ENCODE data around the gene KPTN. TPM values are rescaled to one million over a fixed set of nuclear protein-coding genes. Genes with fewer than 3 reads are reported as not detected.

The KPTN gene
- total RNA-seq, 1 donor from 2014 or later: 2.1 TPM

DNA sequence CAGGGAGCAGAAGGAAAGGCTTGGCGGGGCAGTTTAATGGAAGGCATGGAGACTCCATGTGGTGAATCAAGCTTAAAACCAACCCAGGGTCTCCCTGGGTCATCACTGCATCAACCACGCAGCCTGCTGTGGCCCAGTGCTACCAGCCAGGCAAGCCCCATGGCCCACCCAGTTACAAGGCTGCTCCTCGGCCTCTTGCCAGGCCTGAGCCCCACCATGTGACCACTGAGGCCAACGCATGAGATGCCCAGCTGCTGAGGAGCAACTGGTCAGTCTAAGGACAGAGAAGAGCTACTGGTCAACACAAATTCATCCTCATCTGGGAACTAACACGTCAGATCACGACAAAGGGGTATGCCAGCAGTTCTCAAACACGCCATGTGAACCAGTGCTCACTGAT, 15.4 kb upstream of the KPTN start:
- peak overlapping the region in 1 of 3 donors; percentile 73 for H3K9ac ChIP-seq (ENCODE audit: low read depth in 1 of 3, low read length in 3 of 3)
- peaks cover 47 to 86% (median 83%) of the 10 kb centered on the region in 3 donors for H3K4me1 ChIP-seq (ENCODE audit: control insufficient read depth in 3 of 3, insufficient read depth in 3 of 3, low read length in 3 of 3)
- H3K4me3 ChIP-seq (ENCODE audit: low read length in 3 of 3): no peak overlapping the region
- peak overlapping the region; percentile 55 for H3K27ac ChIP-seq (ENCODE audit: low read depth, low read length)
- H3K27me3 ChIP-seq (ENCODE audit: control insufficient read depth in 3 of 3, insufficient read depth in 3 of 3, low read length in 3 of 3): no peaks in the 10 kb centered on the region
- H3K9me3 ChIP-seq (ENCODE audit: control insufficient read depth in 3 of 3, low read length in 3 of 3): no peaks in the 10 kb centered on the region
- peaks cover 33 to 64% (median 40%) of the 10 kb centered on the region in 3 donors for H3K36me3 ChIP-seq (ENCODE audit: control insufficient read depth in 3 of 3, insufficient read depth in 3 of 3, low read length in 3 of 3)

DNA sequence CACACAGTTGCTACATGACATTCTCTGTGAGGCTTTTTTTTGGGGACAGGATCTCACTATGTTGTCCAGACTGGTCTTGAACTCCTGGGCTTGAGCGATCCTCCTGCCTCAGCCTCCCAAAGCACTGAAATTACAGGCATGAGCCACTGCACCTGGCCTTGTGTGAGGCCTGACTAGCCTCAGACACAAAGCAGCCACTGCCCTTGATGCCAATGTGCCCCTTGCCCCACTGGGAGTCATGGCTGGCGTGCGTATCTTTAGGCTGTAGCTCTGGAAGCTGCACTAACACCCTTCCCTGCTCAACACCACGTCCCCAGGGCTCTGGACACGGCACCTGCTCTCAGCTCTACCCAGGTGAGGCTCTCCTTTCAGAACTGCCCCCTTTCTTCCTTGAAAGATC, 14.5 kb upstream of the KPTN start:
- Histone ChIP-seq H3K27me3 (ENCODE audit: control insufficient read depth in 3 of 3, insufficient read depth in 3 of 3, low read length in 3 of 3) (no peaks in the 10 kb centered on the region), H3K4me1 (ENCODE audit: control insufficient read depth in 3 of 3, insufficient read depth in 3 of 3, low read length in 3 of 3) (peaks cover 47 to 87% (median 84%) of the 10 kb centered on the region in 3 donors), H3K36me3 (ENCODE audit: control insufficient read depth in 3 of 3, insufficient read depth in 3 of 3, low read length in 3 of 3) (peaks cover 33 to 63% (median 39%) of the 10 kb centered on the region in 3 donors), H3K4me3 (ENCODE audit: low read length in 3 of 3) (no peak overlapping the region), H3K9ac (ENCODE audit: low read depth in 1 of 3, low read length in 3 of 3) (peak overlapping the region in 2 of 3 donors; percentile 14 to 70), H3K27ac (ENCODE audit: low read depth, low read length) (no peak overlapping the region), H3K9me3 (ENCODE audit: control insufficient read depth in 3 of 3, low read length in 3 of 3) (no peaks in the 10 kb centered on the region)

DNA sequence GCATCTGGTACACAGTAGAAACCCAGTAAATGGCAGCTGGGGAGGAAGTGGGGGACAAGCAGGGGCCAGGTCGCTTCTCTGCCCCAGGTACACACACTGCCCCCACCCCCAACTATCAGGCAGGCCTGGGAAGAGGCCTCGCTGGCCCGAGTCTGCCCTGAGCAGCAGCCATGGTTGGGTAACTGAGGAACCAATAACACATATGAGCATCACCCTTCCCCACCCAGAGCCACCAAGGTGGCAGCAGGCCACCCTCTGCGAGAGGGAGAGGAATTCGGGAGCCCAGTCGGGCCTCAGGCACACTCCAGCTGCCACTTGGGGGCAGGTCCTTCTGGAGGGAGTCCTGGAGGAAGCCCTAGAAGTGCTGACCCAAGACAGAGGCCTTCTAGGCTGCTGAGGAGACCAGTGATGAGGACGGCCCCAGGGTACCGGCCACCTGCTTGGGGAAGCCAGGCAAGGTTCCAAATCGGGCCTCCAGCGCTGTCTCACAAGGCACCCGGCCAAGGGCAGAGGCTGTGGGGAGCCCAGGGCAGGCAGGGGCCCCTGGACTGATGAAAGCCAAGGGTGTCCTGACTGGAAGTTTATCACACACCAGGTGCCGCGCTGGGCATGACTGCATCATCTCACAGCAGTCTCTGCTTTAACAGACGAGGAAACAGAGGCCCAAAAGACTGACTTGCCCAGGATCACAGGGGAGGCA, 14.0 kb upstream of the KPTN start:
- Histone ChIP-seq H3K36me3 (ENCODE audit: control insufficient read depth in 3 of 3, insufficient read depth in 3 of 3, low read length in 3 of 3) (peaks cover 36 to 64% (median 39%) of the 10 kb centered on the region in 3 donors), H3K9ac (ENCODE audit: low read depth in 1 of 3, low read length in 3 of 3) (peak overlapping the region in 2 of 3 donors; percentile 14 to 70), H3K4me3 (ENCODE audit: low read length in 3 of 3) (no peak overlapping the region), H3K4me1 (ENCODE audit: control insufficient read depth in 3 of 3, insufficient read depth in 3 of 3, low read length in 3 of 3) (peaks cover 47 to 82% (median 81%) of the 10 kb centered on the region in 3 donors), H3K27ac (ENCODE audit: low read depth, low read length) (peak overlapping the region; percentile 74), H3K27me3 (ENCODE audit: control insufficient read depth in 3 of 3, insufficient read depth in 3 of 3, low read length in 3 of 3) (no peaks in the 10 kb centered on the region), H3K9me3 (ENCODE audit: control insufficient read depth in 3 of 3, low read length in 3 of 3) (no peaks in the 10 kb centered on the region)

DNA sequence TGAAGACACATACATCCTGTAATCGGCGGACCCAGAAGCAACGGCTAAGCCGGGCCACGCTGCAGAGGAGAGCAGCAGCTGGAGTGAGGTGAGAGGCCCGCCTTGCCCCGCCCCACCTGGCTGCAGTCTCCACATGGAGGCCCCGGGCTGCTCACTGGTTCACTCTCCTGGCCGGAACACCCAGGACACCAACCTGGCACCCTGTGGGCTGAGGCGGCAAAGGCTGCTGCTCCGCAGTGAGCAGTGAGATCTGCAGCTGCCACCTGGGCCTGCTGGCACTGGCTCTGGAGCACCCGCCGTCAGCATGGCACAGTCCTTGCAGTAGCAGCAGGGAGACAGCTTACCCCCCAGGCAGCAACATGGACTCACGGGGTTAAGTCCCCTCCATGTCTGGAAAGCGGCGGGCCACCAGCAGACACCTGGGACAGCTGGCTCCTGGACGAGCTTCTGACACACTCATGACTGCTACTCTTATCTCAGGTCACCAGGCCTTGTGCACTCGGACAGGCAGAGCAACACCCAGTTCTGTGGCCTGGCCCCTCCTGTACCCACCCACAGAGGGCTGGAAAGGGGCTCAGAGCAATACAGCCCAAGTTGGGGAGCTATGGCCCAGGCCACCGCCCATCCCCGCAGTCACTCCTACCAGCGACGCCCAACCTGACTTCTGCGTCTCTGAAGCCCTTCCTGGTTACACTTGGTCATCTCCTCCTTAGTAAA, 13.2 kb upstream of the KPTN start:
- H3K27ac ChIP-seq (ENCODE audit: low read depth, low read length): peak overlapping the region; percentile 74
- H3K9ac ChIP-seq (ENCODE audit: low read depth in 1 of 3, low read length in 3 of 3): peak overlapping the region in 2 of 3 donors; percentile 34 to 70
- no peak overlapping the region for H3K4me3 ChIP-seq (ENCODE audit: low read length in 3 of 3)
- H3K9me3 ChIP-seq (ENCODE audit: control insufficient read depth in 3 of 3, low read length in 3 of 3): no peaks in the 10 kb centered on the region
- no peaks in the 10 kb centered on the region for H3K27me3 ChIP-seq (ENCODE audit: control insufficient read depth in 3 of 3, insufficient read depth in 3 of 3, low read length in 3 of 3)
- peaks cover 47 to 81% (median 77%) of the 10 kb centered on the region in 3 donors for H3K4me1 ChIP-seq (ENCODE audit: control insufficient read depth in 3 of 3, insufficient read depth in 3 of 3, low read length in 3 of 3)
- H3K36me3 ChIP-seq (ENCODE audit: control insufficient read depth in 3 of 3, insufficient read depth in 3 of 3, low read length in 3 of 3): peaks cover 37 to 65% (median 39%) of the 10 kb centered on the region in 3 donors

DNA sequence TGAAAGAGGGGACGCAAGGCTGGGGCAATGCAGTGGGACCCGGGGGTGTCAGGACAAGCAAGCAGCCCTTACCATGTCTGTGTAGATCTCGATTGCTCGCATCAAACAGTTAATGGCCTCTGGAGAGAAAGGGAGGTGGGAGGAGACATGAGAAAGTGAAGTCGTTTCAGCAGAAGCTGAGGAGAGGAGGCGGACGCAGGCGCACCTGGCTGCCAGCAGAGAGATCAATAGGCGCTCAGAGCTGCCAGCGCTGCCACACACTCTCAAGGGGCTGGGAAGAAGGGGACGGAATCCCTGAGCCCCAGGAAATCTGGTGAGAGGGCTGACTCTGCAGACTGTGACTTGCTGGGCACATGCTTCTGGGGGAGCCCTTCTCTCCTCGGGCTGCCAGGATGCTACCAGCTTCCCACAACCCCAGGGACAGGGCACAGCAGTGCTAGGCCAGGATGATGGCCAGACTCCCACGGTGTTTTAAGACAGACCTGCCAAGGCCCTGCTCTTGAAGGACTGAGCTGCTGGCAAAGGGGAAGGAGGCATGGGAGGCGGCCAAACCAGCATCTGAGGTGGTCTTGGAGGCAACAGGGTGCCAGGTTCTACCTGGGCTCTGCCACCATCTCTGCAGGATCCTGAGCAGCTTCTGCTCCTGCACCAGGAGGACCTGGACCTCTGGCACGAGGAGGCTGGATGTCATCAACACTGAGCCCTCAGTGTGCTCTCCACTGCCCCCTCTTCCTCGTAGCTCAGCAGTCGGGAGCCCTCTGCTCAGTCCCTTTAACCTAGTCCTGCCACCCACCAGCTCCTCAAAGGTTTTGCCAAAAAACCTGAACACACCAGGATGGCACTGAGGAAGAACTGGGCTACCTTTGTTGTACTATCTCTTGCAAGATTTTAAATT, 11.7 kb upstream of the KPTN start:
- Histone ChIP-seq H3K36me3 (ENCODE audit: control insufficient read depth in 3 of 3, insufficient read depth in 3 of 3, low read length in 3 of 3) (peaks cover 46 to 73% (median 51%) of the 10 kb centered on the region in 3 donors), H3K4me1 (ENCODE audit: control insufficient read depth in 3 of 3, insufficient read depth in 3 of 3, low read length in 3 of 3) (peaks cover 37 to 69% (median 67%) of the 10 kb centered on the region in 3 donors), H3K4me3 (ENCODE audit: low read length in 3 of 3) (no peak overlapping the region), H3K9me3 (ENCODE audit: control insufficient read depth in 3 of 3, low read length in 3 of 3) (no peaks in the 10 kb centered on the region), H3K27me3 (ENCODE audit: control insufficient read depth in 3 of 3, insufficient read depth in 3 of 3, low read length in 3 of 3) (no peaks in the 10 kb centered on the region), H3K27ac (ENCODE audit: low read depth, low read length) (no peak overlapping the region), H3K9ac (ENCODE audit: low read depth in 1 of 3, low read length in 3 of 3) (peak overlapping the region in 2 of 3 donors; percentile 0 to 70)

DNA sequence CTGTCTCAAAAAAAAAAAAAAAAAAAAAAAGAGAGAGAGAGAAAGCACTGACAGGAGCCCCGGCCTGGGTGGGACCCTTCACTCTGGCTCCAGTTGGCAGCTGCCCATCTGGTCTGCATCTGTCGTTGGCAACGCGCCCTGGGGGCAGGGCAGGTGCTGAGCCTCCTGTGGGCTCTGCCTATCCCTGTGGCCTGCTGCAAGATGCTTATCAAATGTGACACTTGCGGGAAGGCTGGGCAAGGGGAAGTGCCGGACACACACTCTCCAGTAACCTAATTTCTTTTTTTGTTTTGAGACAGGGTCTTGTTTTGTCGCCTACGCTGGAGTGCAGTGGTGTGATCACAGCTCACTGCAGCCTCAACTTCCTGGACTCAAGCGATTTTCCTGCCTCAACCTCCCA, 10.7 kb upstream of the KPTN start:
- H3K9me3 ChIP-seq (ENCODE audit: control insufficient read depth in 3 of 3, low read length in 3 of 3): no peaks in the 10 kb centered on the region
- no peak overlapping the region for H3K9ac ChIP-seq (ENCODE audit: low read depth in 1 of 3, low read length in 3 of 3)
- no peaks in the 10 kb centered on the region for H3K27me3 ChIP-seq (ENCODE audit: control insufficient read depth in 3 of 3, insufficient read depth in 3 of 3, low read length in 3 of 3)
- H3K27ac ChIP-seq (ENCODE audit: low read depth, low read length): no peak overlapping the region
- peaks cover 53 to 76% (median 54%) of the 10 kb centered on the region in 3 donors for H3K36me3 ChIP-seq (ENCODE audit: control insufficient read depth in 3 of 3, insufficient read depth in 3 of 3, low read length in 3 of 3)
- no peak overlapping the region for H3K4me3 ChIP-seq (ENCODE audit: low read length in 3 of 3)
- peaks cover 27 to 60% (median 57%) of the 10 kb centered on the region in 3 donors for H3K4me1 ChIP-seq (ENCODE audit: control insufficient read depth in 3 of 3, insufficient read depth in 3 of 3, low read length in 3 of 3)

DNA sequence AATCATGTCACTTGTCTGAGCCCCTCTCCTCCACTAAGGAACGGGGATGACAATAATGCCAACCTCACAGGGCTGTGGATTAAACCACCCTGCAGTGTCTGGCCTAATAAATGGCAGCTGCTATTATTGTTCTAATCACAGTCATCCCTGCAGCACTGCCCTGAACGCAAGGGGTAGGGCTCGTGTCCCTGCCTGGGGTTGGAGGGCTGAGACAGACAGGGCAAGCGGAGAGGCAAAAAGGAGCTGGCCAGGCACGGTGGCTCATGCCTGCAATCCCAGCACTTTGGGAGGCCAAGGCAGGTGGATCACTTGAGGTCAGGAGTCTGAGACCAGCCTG, 10.2 kb upstream of the KPTN start:
- H3K36me3 ChIP-seq (ENCODE audit: control insufficient read depth in 3 of 3, insufficient read depth in 3 of 3, low read length in 3 of 3): peaks cover 54 to 78% (median 55%) of the 10 kb centered on the region in 3 donors
- H3K27ac ChIP-seq (ENCODE audit: low read depth, low read length): no peak overlapping the region

DNA sequence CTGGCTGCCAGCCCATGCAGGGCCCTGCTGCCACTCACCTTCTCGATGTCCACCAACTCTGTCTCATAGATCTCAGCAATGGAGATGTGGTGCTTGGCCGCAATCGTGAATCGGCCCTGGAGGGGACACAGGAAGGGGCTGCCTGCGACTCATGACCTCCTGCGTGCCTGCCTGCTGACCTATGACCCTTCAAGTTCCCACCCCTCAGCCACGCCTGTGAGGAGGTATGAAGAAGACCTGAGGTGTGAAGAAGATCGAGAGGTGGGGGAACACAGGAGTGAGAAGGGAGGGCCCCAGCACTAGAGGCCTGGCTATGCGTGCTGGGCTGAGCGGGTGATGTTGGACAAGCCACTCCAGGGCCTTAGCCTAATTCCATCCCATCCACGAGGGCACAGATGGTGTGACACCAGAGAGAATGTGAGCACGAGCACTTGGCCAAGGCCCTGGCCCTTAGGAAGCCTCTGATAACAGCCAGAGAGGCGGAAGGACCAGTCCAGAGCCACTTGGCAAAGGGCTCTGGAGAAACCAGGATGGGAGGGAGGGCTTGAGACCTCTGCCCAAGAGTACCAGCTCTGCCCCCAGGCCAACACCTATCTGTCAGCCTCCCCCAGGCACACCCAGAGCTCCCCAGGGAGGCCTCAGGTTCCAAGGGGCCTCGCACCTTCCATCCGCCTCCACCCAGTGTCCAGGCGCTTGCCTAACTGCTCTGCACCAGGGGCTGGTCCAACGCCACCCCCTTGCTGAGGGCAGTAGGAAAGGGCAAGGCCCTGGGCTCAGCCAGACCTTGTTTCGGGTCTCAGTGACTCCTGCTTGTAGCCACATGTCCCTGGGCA, 9.6 kb upstream of the KPTN start:
- Histone ChIP-seq H3K36me3 (ENCODE audit: control insufficient read depth in 3 of 3, insufficient read depth in 3 of 3, low read length in 3 of 3) (peaks cover 54 to 76% (median 54%) of the 10 kb centered on the region in 3 donors), H3K4me1 (ENCODE audit: control insufficient read depth in 3 of 3, insufficient read depth in 3 of 3, low read length in 3 of 3) (peaks cover 22 to 48% (median 46%) of the 10 kb centered on the region in 3 donors), H3K9me3 (ENCODE audit: control insufficient read depth in 3 of 3, low read length in 3 of 3) (no peaks in the 10 kb centered on the region), H3K9ac (ENCODE audit: low read depth in 1 of 3, low read length in 3 of 3) (peak overlapping the region in 1 of 3 donors; percentile 25), H3K27ac (ENCODE audit: low read depth, low read length) (no peak overlapping the region), H3K27me3 (ENCODE audit: control insufficient read depth in 3 of 3, insufficient read depth in 3 of 3, low read length in 3 of 3) (no peaks in the 10 kb centered on the region), H3K4me3 (ENCODE audit: low read length in 3 of 3) (no peak overlapping the region)

More for the DNA sequence above, 10.2 kb upstream of the KPTN start:
- Histone ChIP-seq H3K27me3 (ENCODE audit: control insufficient read depth in 3 of 3, insufficient read depth in 3 of 3, low read length in 3 of 3) (no peaks in the 10 kb centered on the region), H3K4me1 (ENCODE audit: control insufficient read depth in 3 of 3, insufficient read depth in 3 of 3, low read length in 3 of 3) (peaks cover 22 to 54% (median 52%) of the 10 kb centered on the region in 3 donors), H3K4me3 (ENCODE audit: low read length in 3 of 3) (no peak overlapping the region), H3K9me3 (ENCODE audit: control insufficient read depth in 3 of 3, low read length in 3 of 3) (no peaks in the 10 kb centered on the region), H3K9ac (ENCODE audit: low read depth in 1 of 3, low read length in 3 of 3) (peak overlapping the region in 1 of 3 donors; percentile 25)

Measured in skeletal muscle tissue (tissue), 4 donors.